ENCODE measurements around the gene CDC42EP5.
"Not testable (repeated sequence)": the region's sequence is repeated elsewhere in the genome, so short reads cannot be mapped to it uniquely, and the experiment has no call there.

CDC42EP5 gene

DNA sequence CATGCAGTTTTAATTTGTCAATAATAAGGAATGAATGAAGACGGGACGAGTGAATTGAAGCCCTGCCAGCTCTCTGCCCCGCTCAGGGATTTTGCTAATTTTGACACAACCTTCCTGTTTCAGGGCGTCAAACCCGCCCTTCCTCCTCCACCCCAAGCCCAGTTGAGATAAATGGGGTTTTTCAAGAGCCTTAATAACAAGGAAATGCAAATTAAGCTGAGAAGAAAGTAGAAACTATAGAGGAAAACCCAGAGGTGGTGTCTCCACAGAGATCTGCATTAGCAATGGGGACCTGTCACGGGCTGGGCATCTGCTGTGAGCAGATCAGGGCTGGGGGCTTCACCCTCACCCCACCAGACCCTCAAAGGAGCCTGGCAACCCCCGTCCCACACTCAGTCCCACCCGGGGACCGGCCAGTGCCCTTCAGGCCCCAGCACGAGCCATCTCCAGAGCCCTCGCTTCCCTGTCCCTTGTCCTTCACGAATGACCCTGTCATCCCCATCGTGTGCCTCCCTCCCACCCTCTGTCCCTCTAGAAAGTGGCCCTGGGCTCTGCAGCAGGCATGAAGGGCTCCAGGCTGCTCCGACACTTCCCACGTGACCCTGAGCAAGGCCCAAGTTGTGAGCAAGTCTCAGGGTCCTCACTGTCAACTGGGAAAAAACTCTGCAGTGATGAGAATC is 34.1 kb upstream of the CDC42EP5 start:
- not testable (repeated sequence) for H3K4me1 ChIP-seq (ENCODE audit: control insufficient read depth in 2 of 2, insufficient read depth in 2 of 2, low read length in 2 of 2); H3K27me3 ChIP-seq (ENCODE audit: control insufficient read depth in 2 of 2, insufficient read depth in 2 of 2, low read length in 2 of 2); H3K9me3 ChIP-seq (ENCODE audit: control insufficient read depth in 2 of 2, low read length in 2 of 2); H3K36me3 ChIP-seq (ENCODE audit: control insufficient read depth in 2 of 2, insufficient read depth in 2 of 2, low read length in 2 of 2); H3K27ac ChIP-seq (ENCODE audit: low read depth in 2 of 2, low read length in 2 of 2); H3K9ac ChIP-seq (ENCODE audit: low read depth in 1 of 2, low read length in 2 of 2); H3K4me3 ChIP-seq (ENCODE audit: low read length in 2 of 2)

DNA sequence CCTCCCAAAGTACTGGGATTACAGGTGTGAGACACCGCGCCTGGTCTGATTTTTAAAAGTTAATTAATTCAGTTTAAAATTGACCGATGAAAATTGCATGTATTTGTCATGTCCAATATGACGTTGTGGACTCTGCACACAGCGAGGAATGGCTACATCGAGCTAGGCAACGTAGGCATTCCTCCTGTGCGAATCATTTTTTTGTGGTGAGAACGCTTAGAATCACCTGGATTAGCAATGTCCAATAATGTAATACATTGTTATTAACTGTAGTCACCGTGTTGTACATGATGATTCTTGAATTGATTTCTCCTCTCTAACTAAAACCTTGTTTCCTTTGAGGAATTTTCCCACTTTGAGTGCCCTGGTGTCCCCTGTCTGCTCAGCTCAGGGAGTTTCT is 33.0 kb upstream of the CDC42EP5 start:
- Histone ChIP-seq H3K9ac (ENCODE audit: low read depth in 1 of 2, low read length in 2 of 2) (no peak overlapping the region), H3K36me3 (ENCODE audit: control insufficient read depth in 2 of 2, insufficient read depth in 2 of 2, low read length in 2 of 2) (no peaks in the 10 kb centered on the region), H3K4me1 (ENCODE audit: control insufficient read depth in 2 of 2, insufficient read depth in 2 of 2, low read length in 2 of 2) (no peaks in the 10 kb centered on the region), H3K27ac (ENCODE audit: low read depth in 2 of 2, low read length in 2 of 2) (no peak overlapping the region), H3K27me3 (ENCODE audit: control insufficient read depth in 2 of 2, insufficient read depth in 2 of 2, low read length in 2 of 2) (peaks cover 0 to 3% of the 10 kb centered on the region in 2 donors), H3K4me3 (ENCODE audit: low read length in 2 of 2) (no peak overlapping the region), H3K9me3 (ENCODE audit: control insufficient read depth in 2 of 2, low read length in 2 of 2) (no peaks in the 10 kb centered on the region)

DNA sequence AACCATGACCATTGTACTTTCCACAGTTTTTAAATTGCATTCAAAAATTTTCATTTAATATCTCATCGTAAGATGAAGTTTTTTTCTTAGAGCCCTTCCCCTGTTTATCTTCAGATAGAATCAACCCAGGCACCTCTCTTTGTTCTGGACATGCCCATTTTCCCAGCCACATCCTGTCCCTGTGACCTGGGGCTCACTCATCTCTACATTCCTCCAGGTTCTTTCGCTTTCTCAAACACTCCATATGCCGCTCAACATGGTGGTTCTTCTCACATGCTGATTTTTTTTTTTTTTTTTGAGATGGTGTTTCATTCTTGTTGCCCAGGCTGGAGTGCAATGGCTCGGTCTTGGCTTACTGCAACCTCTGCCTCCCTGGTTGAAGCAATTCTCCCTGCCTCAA is 32.4 kb upstream of the CDC42EP5 start:
- not testable (repeated sequence) for H3K27me3 ChIP-seq (ENCODE audit: control insufficient read depth in 2 of 2, insufficient read depth in 2 of 2, low read length in 2 of 2); H3K4me3 ChIP-seq (ENCODE audit: low read length in 2 of 2); H3K27ac ChIP-seq (ENCODE audit: low read depth in 2 of 2, low read length in 2 of 2); H3K9me3 ChIP-seq (ENCODE audit: control insufficient read depth in 2 of 2, low read length in 2 of 2); H3K4me1 ChIP-seq (ENCODE audit: control insufficient read depth in 2 of 2, insufficient read depth in 2 of 2, low read length in 2 of 2); H3K9ac ChIP-seq (ENCODE audit: low read depth in 1 of 2, low read length in 2 of 2); H3K36me3 ChIP-seq (ENCODE audit: control insufficient read depth in 2 of 2, insufficient read depth in 2 of 2, low read length in 2 of 2)

DNA sequence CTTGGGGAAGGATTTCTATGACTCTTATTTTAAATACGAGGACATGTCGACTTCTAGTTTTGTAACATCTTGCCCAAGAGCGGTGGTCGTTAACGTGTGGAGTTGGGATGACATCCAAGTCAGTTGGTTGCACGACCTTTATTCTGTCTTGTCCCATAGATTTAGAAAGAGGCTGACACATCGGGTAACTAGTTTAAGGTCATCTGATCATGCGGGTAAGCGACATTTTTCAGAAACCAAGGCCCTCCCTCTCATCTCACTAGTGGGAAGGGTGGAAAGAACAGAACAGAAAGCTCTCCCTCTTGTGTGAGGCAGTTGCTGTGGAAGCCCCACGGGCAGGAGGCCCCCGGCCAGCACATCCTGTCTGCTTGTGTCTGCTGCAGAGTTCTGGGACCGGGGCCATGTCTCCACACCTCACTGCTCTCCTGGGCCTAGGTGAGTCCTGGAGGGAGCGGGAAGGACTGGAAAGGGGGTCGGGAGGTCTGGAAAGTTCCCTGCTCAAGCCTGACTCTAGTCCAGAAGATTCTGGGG is 29.5 kb upstream of the CDC42EP5 start, which contains the start of gene LAIR2:
LAIR2 (plus strand) TSS at position 314 of the 531 bp plus-strand sequence; CDS start at position 402, 88 bp downstream.
- no peaks in the 10 kb centered on the region for H3K4me1 ChIP-seq (ENCODE audit: control insufficient read depth in 2 of 2, insufficient read depth in 2 of 2, low read length in 2 of 2)
- no peak within 1 kb of the TSS for H3K27ac ChIP-seq (ENCODE audit: low read depth in 2 of 2, low read length in 2 of 2)
- H3K36me3 ChIP-seq (ENCODE audit: control insufficient read depth in 2 of 2, insufficient read depth in 2 of 2, low read length in 2 of 2) = no peaks in the 10 kb centered on the region
- H3K27me3 ChIP-seq (ENCODE audit: control insufficient read depth in 2 of 2, insufficient read depth in 2 of 2, low read length in 2 of 2) = peaks cover 0 to 3% of the 10 kb centered on the region in 2 donors
- H3K9me3 ChIP-seq (ENCODE audit: control insufficient read depth in 2 of 2, low read length in 2 of 2) = no peaks in the 10 kb centered on the region
- H3K4me3 ChIP-seq (ENCODE audit: low read length in 2 of 2) = no peak within 1 kb of the TSS
- no peak within 1 kb of the TSS for H3K9ac ChIP-seq (ENCODE audit: low read depth in 1 of 2, low read length in 2 of 2)

DNA sequence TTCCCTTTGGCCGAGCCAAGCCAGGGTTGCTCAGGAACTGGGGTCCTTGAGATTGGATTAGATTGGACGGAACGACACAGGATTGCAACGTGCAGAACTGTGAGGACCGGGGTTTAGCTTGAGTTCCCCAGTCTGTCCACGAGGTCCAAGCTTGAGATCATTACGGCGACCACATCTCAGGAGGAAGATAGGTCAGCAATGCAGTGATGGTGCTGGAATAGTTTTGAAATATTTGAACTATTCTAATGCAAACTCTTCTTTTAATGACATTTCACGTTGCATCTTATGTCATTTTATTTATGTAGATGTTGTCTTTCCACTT is 25.3 kb upstream of the CDC42EP5 start:
- H3K9ac ChIP-seq (ENCODE audit: low read depth in 1 of 2, low read length in 2 of 2); H3K27ac ChIP-seq (ENCODE audit: low read depth in 2 of 2, low read length in 2 of 2); H3K4me3 ChIP-seq (ENCODE audit: low read length in 2 of 2); H3K9me3 ChIP-seq (ENCODE audit: control insufficient read depth in 2 of 2, low read length in 2 of 2); H3K36me3 ChIP-seq (ENCODE audit: control insufficient read depth in 2 of 2, insufficient read depth in 2 of 2, low read length in 2 of 2); H3K4me1 ChIP-seq (ENCODE audit: control insufficient read depth in 2 of 2, insufficient read depth in 2 of 2, low read length in 2 of 2); H3K27me3 ChIP-seq (ENCODE audit: control insufficient read depth in 2 of 2, insufficient read depth in 2 of 2, low read length in 2 of 2): not testable (repeated sequence)

DNA sequence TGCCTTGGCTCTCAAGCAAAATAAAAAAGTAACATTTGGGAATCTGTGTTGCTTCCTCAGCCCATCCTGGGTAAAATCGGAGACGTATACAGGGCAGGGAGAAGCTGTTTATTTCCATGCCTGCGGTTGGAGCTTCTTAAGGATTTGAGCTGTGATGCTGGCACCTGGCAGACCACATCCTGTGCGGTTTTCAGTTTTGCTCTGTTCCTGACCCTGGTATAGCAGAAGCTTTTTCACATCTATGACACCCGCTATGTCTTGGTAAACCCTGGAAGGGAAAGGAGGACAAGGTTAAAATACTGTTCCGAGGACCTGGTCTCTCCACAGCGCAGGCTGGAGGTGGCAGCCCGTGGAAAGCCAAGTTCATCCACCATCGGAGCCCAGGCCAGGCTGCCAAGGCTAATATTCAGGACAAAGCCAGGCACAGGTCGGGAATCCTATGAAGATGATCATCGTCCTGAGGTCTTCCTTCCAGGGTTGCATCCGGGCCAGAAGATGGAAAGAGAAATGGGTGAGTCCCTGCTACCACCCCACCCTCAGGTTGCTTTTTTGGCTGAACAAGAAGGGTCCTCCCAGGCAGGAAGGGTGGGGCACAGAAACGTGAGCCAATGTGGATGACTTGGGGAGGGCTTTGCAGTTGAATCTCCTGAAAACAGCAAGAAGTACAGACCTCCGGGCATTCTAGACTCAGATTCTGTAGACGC is 24.8 kb upstream of the CDC42EP5 start:
- not testable (repeated sequence) for H3K9me3 ChIP-seq (ENCODE audit: control insufficient read depth in 2 of 2, low read length in 2 of 2); H3K4me3 ChIP-seq (ENCODE audit: low read length in 2 of 2); H3K27me3 ChIP-seq (ENCODE audit: control insufficient read depth in 2 of 2, insufficient read depth in 2 of 2, low read length in 2 of 2); H3K4me1 ChIP-seq (ENCODE audit: control insufficient read depth in 2 of 2, insufficient read depth in 2 of 2, low read length in 2 of 2); H3K9ac ChIP-seq (ENCODE audit: low read depth in 1 of 2, low read length in 2 of 2); H3K27ac ChIP-seq (ENCODE audit: low read depth in 2 of 2, low read length in 2 of 2); H3K36me3 ChIP-seq (ENCODE audit: control insufficient read depth in 2 of 2, insufficient read depth in 2 of 2, low read length in 2 of 2)

DNA sequence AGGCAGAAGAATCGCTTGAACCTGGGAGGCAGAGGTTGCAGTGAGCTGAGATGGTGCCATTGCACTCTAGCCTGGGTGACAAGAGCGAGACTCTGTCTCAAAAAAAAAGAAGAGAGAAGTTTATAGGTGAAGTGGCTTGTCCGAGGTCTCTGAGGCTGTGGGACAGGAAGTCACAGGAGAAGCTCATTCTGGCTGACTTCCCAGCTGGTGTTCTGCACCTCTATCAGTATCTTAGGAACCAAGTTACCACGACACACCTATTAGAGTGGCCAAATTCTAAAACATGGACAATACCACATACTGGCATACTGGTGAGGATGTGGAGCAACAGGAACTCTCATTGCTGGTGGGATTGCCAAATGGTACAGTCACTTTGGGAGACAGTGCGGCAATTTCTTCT is 22.2 kb upstream of the CDC42EP5 start:
- H3K27me3 ChIP-seq (ENCODE audit: control insufficient read depth in 2 of 2, insufficient read depth in 2 of 2, low read length in 2 of 2); H3K9me3 ChIP-seq (ENCODE audit: control insufficient read depth in 2 of 2, low read length in 2 of 2); H3K27ac ChIP-seq (ENCODE audit: low read depth in 2 of 2, low read length in 2 of 2); H3K4me1 ChIP-seq (ENCODE audit: control insufficient read depth in 2 of 2, insufficient read depth in 2 of 2, low read length in 2 of 2); H3K4me3 ChIP-seq (ENCODE audit: low read length in 2 of 2); H3K36me3 ChIP-seq (ENCODE audit: control insufficient read depth in 2 of 2, insufficient read depth in 2 of 2, low read length in 2 of 2); H3K9ac ChIP-seq (ENCODE audit: low read depth in 1 of 2, low read length in 2 of 2): not testable (repeated sequence)

DNA sequence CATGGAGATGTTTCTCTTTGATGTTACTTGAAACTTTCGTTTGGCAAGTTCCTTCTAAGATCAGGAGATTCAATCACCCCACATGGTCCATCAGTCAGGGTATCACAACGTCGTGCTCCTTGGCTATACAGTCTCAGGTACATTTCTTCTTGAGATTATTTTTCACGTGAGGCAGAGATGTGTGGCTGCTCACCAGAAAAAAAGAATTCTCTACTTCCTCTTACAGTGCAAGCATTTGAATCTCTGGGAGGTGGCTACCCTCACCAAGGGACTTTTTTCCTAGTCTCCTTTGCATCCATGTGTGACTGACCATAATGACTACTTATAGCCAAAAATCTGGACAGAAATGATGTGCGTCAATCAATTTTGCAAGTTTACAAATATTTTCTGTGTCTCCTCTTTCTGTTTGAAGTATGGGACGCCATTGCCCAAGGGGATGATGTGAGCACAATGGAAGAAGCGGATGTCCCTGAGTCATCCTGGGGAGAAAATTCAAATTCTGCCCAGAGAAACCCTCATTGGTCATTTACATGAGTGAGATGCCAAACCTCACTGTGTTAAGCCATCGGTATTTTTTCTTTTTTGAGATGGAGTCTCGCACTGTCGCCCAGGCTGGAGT is 21.0 kb upstream of the CDC42EP5 start:
- H3K4me3 ChIP-seq (ENCODE audit: low read length in 2 of 2) = no peak overlapping the region

DNA sequence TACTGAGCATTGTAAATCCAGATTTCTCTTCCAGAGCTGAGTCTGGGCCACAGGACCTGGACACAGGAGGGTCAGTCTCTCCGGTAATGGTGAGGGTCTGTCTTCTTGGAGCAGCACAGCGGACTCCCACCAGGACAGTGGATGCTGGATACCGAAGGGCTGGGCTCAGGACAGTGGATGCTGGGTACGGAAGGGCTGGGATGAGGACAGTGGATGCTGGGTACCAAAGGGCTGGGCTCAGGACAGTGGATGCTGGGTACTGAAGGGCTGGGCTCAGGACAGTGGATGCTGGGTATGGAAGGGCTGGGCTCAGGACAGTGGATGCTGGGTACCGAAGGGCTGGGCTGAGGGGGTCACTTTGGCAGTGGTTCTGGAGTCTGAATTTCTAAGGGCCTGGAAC is 20.0 kb upstream of the CDC42EP5 start:
- H3K9ac ChIP-seq (ENCODE audit: low read depth in 1 of 2, low read length in 2 of 2); H3K27ac ChIP-seq (ENCODE audit: low read depth in 2 of 2, low read length in 2 of 2); H3K4me1 ChIP-seq (ENCODE audit: control insufficient read depth in 2 of 2, insufficient read depth in 2 of 2, low read length in 2 of 2); H3K4me3 ChIP-seq (ENCODE audit: low read length in 2 of 2); H3K27me3 ChIP-seq (ENCODE audit: control insufficient read depth in 2 of 2, insufficient read depth in 2 of 2, low read length in 2 of 2); H3K36me3 ChIP-seq (ENCODE audit: control insufficient read depth in 2 of 2, insufficient read depth in 2 of 2, low read length in 2 of 2); H3K9me3 ChIP-seq (ENCODE audit: control insufficient read depth in 2 of 2, low read length in 2 of 2): not testable (repeated sequence)

More for the DNA sequence above, 21.0 kb upstream of the CDC42EP5 start:
- H3K27me3 ChIP-seq (ENCODE audit: control insufficient read depth in 2 of 2, insufficient read depth in 2 of 2, low read length in 2 of 2) = peaks cover 0 to 3% of the 10 kb centered on the region in 2 donors
- H3K36me3 ChIP-seq (ENCODE audit: control insufficient read depth in 2 of 2, insufficient read depth in 2 of 2, low read length in 2 of 2) = no peaks in the 10 kb centered on the region
- no peak overlapping the region for H3K27ac ChIP-seq (ENCODE audit: low read depth in 2 of 2, low read length in 2 of 2)
- no peak overlapping the region for H3K9ac ChIP-seq (ENCODE audit: low read depth in 1 of 2, low read length in 2 of 2)
- no peaks in the 10 kb centered on the region for H3K9me3 ChIP-seq (ENCODE audit: control insufficient read depth in 2 of 2, low read length in 2 of 2)
- H3K4me1 ChIP-seq (ENCODE audit: control insufficient read depth in 2 of 2, insufficient read depth in 2 of 2, low read length in 2 of 2) = no peaks in the 10 kb centered on the region

DNA sequence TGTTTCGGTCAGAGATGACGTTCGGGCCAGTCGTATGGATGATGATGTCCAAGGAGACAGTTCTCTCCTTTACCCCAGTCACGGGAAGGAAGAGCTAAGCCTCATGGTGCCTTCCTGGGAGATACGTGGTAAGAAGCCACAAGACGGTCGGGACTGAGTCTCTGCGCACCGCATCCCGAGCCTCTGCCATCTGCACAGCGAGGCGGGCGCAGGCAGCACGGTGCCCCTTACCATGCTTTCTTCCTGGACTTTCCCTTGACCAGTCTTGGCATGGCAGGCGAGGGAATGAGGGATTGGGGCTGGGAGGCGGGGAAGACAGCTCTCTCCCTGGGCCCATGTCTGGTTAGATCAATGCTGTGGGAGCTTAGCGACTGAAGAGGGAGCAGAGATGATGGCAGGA is 19.5 kb upstream of the CDC42EP5 start:
- Histone ChIP-seq H3K27ac (ENCODE audit: low read depth in 2 of 2, low read length in 2 of 2) (no peak overlapping the region), H3K9ac (ENCODE audit: low read depth in 1 of 2, low read length in 2 of 2) (no peak overlapping the region), H3K27me3 (ENCODE audit: control insufficient read depth in 2 of 2, insufficient read depth in 2 of 2, low read length in 2 of 2) (peaks cover 0 to 3% of the 10 kb centered on the region in 2 donors), H3K9me3 (ENCODE audit: control insufficient read depth in 2 of 2, low read length in 2 of 2) (no peaks in the 10 kb centered on the region), H3K4me3 (ENCODE audit: low read length in 2 of 2) (no peak overlapping the region), H3K4me1 (ENCODE audit: control insufficient read depth in 2 of 2, insufficient read depth in 2 of 2, low read length in 2 of 2) (no peaks in the 10 kb centered on the region), H3K36me3 (ENCODE audit: control insufficient read depth in 2 of 2, insufficient read depth in 2 of 2, low read length in 2 of 2) (no peaks in the 10 kb centered on the region)

Data from mucosa of rectum (tissue), 2 donors.